DND-41 (cell line): ENCODE measurements around the gene HSBP1L1.

Source experiments
- CTCF ChIP-seq: IDR thresholded peaks from 2 replicates; pipeline ENCODE4 v1.5.1; 2012; ENCODE audit warnings: borderline replicate concordance, low read length, moderate library complexity, mild to moderate bottlenecking; ENCODE audit not compliant: poor library complexity, severe bottlenecking; ENCODE audit errors: extremely low read depth
- EZH2 ChIP-seq: IDR thresholded peaks from 3 replicates; pipeline ENCODE4 v1.6.1; 2012; ENCODE audit warnings: borderline replicate concordance, low read depth, mild to moderate bottlenecking, moderate library complexity, low read length, inconsistent platforms; ENCODE audit not compliant: severe bottlenecking

- TF ChIP-seq CTCF, result no peak
- TF ChIP-seq EZH2, result no peak
Observed at GRCh38 chr18:79964330-79965118, at the start of gene HSBP1L1.
